Measurements from ENCODE around the gene ACP1.

- TF ChIP-seq MAX (IDR thresholded peaks at IDR 0.05) (no peak), CTCF (IDR thresholded peaks at IDR 0.05) (no peak), RAD21 (conservative IDR thresholded peaks at IDR 0.05 in 1 of 2, IDR thresholded peaks at IDR 0.05 in 1 of 2) (no peak), HOXA7 (CRISPR knock-in tag; IDR thresholded peaks at IDR 0.05) (no peak), JUNB (IDR thresholded peaks at IDR 0.05) (no peak), KDM1A (IDR thresholded peaks at IDR 0.05; ENCODE audit: low read depth) (no peak), REST (IDR thresholded peaks at IDR 0.05) (no peak), RARB (CRISPR knock-in tag; IDR thresholded peaks at IDR 0.05) (no peak), HMGXB4 (CRISPR knock-in tag; IDR thresholded peaks at IDR 0.05; ENCODE audit: borderline replicate concordance) (no peak)
Measured at GRCh38 chr2:279956-280649, 15.4 kb downstream of the ACP1 start.
